ENCODE data around the gene SS18.
"Not testable (repeated sequence)": the region's sequence is repeated elsewhere in the genome, so short reads cannot be mapped to it uniquely, and the experiment has no call there.

SS18 gene

GRCh38 chr18:26090130-26091046, at the start of gene SS18:
Gene SS18 (minus strand): TSS chr18:26090613. CDS start chr18:26090569, 44 bp downstream.
- peak within 1 kb of the TSS; percentile 97 for H3K27ac ChIP-seq (ENCODE audit: low read depth, low read length)
- H3K36me3 ChIP-seq (ENCODE audit: control insufficient read depth, insufficient read depth, low read length): no peaks in the 10 kb centered on the region
- H3K9ac ChIP-seq (ENCODE audit: low read length): peak within 1 kb of the TSS; percentile 89
- H3K27me3 ChIP-seq (ENCODE audit: control insufficient read depth, insufficient read depth, low read length): no peaks in the 10 kb centered on the region
- peak within 1 kb of the TSS; percentile 93 for H3K4me3 ChIP-seq (ENCODE audit: low read length)
- peaks cover 13% of the 10 kb centered on the region for H3K4me1 ChIP-seq (ENCODE audit: control insufficient read depth, insufficient read depth, low read length)

GRCh38 chr18:26135548-26135947, 45.1 kb upstream of the SS18 start:
- Histone ChIP-seq H3K4me3 (ENCODE audit: low read length) (no peak overlapping the region), H3K27me3 (ENCODE audit: control insufficient read depth, insufficient read depth, low read length) (no peaks in the 10 kb centered on the region), H3K27ac (ENCODE audit: low read depth, low read length) (no peak overlapping the region), H3K4me1 (ENCODE audit: control insufficient read depth, insufficient read depth, low read length) (no peaks in the 10 kb centered on the region), H3K9ac (ENCODE audit: low read length) (no peak overlapping the region), H3K36me3 (ENCODE audit: control insufficient read depth, insufficient read depth, low read length) (no peaks in the 10 kb centered on the region)

DNA sequence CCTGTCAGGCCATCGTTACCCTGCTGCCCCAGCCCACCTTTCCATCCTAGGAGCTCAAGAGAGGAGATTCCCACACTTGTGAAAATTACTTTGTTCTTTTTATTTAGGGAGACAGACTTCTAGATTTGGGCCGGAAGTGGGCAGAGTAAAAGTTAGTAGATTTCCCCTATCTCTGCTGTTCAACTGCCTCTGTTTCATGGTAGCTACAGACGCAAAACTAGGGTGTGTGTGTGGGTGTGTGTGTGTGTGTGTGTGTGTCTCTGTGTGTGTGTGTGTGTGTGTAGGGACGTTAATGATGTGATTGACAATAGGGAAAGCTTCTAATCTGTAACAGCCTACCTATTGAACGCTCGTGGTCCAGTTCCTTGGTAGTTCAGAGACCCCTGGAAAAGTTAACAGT, 43.7 kb upstream of the SS18 start:
- no peaks in the 10 kb centered on the region for H3K36me3 ChIP-seq (ENCODE audit: control insufficient read depth, insufficient read depth, low read length)
- H3K4me1 ChIP-seq (ENCODE audit: control insufficient read depth, insufficient read depth, low read length): no peaks in the 10 kb centered on the region
- no peaks in the 10 kb centered on the region for H3K27me3 ChIP-seq (ENCODE audit: control insufficient read depth, insufficient read depth, low read length)
- H3K9ac ChIP-seq (ENCODE audit: low read length): no peak overlapping the region
- no peak overlapping the region for H3K4me3 ChIP-seq (ENCODE audit: low read length)
- H3K27ac ChIP-seq (ENCODE audit: low read depth, low read length): no peak overlapping the region

DNA sequence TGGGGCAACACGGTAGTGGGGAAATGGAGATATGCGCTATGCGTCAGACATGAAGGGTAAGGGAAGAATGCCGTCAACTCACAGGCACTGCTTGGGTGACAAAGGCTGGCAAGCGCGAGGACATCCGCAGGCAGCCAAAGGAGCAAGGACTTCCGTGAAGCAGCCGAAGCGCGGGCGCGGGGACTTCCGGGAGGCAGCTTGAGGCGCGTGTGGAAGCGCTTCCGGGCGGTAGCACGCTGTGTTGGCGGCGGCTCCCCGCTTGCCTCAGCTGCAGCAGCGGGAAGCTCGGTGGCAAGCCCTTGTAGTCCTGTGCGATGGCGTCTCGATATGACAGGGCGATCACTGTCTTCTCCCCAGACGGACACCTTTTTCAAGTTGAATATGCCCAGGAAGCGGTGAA, 43.2 kb upstream of the SS18 start, which contains the start of gene PSMA8:
Gene PSMA8 (plus strand): TSS at position 218 of the 400 bp plus-strand sequence. CDS start 97 bp downstream, at position 315.
- no peaks in the 10 kb centered on the region for H3K27me3 ChIP-seq (ENCODE audit: control insufficient read depth, insufficient read depth, low read length)
- no peaks in the 10 kb centered on the region for H3K4me1 ChIP-seq (ENCODE audit: control insufficient read depth, insufficient read depth, low read length)
- no peak within 1 kb of the TSS for H3K4me3 ChIP-seq (ENCODE audit: low read length)
- H3K9ac ChIP-seq (ENCODE audit: low read length): no peak within 1 kb of the TSS
- no peak within 1 kb of the TSS for H3K27ac ChIP-seq (ENCODE audit: low read depth, low read length)
- H3K36me3 ChIP-seq (ENCODE audit: control insufficient read depth, insufficient read depth, low read length): no peaks in the 10 kb centered on the region

- H3K27me3 ChIP-seq (ENCODE audit: control insufficient read depth, insufficient read depth, low read length); H3K4me1 ChIP-seq (ENCODE audit: control insufficient read depth, insufficient read depth, low read length); H3K4me3 ChIP-seq (ENCODE audit: low read length); H3K9ac ChIP-seq (ENCODE audit: low read length); H3K36me3 ChIP-seq (ENCODE audit: control insufficient read depth, insufficient read depth, low read length); H3K27ac ChIP-seq (ENCODE audit: low read depth, low read length): not testable (repeated sequence)
Observed at GRCh38 chr18:26128192-26128591, 37.8 kb upstream of the SS18 start.

GRCh38 chr18:26127786-26128185, 37.4 kb upstream of the SS18 start:
- Histone ChIP-seq H3K4me1 (ENCODE audit: control insufficient read depth, insufficient read depth, low read length) (no peaks in the 10 kb centered on the region), H3K27me3 (ENCODE audit: control insufficient read depth, insufficient read depth, low read length) (no peaks in the 10 kb centered on the region), H3K27ac (ENCODE audit: low read depth, low read length) (no peak overlapping the region), H3K9ac (ENCODE audit: low read length) (no peak overlapping the region), H3K36me3 (ENCODE audit: control insufficient read depth, insufficient read depth, low read length) (no peaks in the 10 kb centered on the region), H3K4me3 (ENCODE audit: low read length) (no peak overlapping the region)

- not testable (repeated sequence) for H3K27me3 ChIP-seq (ENCODE audit: control insufficient read depth, insufficient read depth, low read length); H3K4me3 ChIP-seq (ENCODE audit: low read length); H3K27ac ChIP-seq (ENCODE audit: low read depth, low read length); H3K4me1 ChIP-seq (ENCODE audit: control insufficient read depth, insufficient read depth, low read length); H3K9ac ChIP-seq (ENCODE audit: low read length); H3K36me3 ChIP-seq (ENCODE audit: control insufficient read depth, insufficient read depth, low read length)
Observed at GRCh38 chr18:26121994-26122393, 31.6 kb upstream of the SS18 start.

DNA sequence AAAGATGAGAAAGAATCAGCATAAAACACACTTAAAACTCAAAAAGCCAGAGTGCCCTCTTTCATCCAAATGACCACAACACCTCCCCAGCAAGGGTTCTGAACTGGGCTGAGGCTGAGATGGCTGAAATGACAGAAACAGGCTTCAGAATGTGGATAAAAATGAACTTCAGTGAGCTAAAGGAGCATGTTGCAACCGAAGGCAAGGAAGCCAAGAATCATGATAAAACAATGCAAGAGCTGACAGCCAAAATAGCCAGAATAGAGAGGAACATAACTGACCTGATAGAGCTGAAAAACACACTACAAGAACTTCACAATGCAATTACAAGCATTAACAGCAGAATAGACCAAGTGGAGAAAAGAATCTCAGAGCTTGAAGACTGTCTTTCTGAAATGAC, 31.1 kb upstream of the SS18 start:
- H3K36me3 ChIP-seq (ENCODE audit: control insufficient read depth, insufficient read depth, low read length): no peaks in the 10 kb centered on the region
- no peak overlapping the region for H3K9ac ChIP-seq (ENCODE audit: low read length)
- H3K4me1 ChIP-seq (ENCODE audit: control insufficient read depth, insufficient read depth, low read length): no peaks in the 10 kb centered on the region
- no peak overlapping the region for H3K27ac ChIP-seq (ENCODE audit: low read depth, low read length)
- H3K27me3 ChIP-seq (ENCODE audit: control insufficient read depth, insufficient read depth, low read length): no peaks in the 10 kb centered on the region
- H3K4me3 ChIP-seq (ENCODE audit: low read length): no peak overlapping the region

- no peaks in the 10 kb centered on the region for H3K27me3 ChIP-seq (ENCODE audit: control insufficient read depth, insufficient read depth, low read length)
Observed at GRCh38 chr18:26119246-26119645, 28.8 kb upstream of the SS18 start.

DNA sequence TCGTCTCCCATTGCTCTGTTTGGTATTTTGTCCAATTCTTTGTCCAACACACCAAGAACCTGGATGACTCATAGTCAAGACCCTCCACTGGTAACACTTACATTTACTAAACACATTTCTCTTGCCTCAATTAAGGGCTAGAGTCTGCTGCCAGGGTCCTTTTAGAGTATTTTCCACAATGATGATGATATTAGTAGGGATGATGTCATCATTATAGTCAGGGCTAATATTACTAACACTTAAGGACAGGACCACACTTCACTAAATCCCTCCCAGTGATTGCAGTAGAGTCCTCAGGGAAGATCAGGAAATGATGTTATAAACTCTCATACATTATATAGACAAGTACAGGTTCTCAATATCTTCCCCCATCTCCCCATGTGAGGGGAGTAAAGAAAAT, 13.6 kb upstream of the SS18 start:
- H3K27me3 ChIP-seq (ENCODE audit: control insufficient read depth, insufficient read depth, low read length): no peaks in the 10 kb centered on the region
- H3K4me1 ChIP-seq (ENCODE audit: control insufficient read depth, insufficient read depth, low read length): no peaks in the 10 kb centered on the region
- H3K4me3 ChIP-seq (ENCODE audit: low read length): no peak overlapping the region
- H3K36me3 ChIP-seq (ENCODE audit: control insufficient read depth, insufficient read depth, low read length): no peaks in the 10 kb centered on the region
- no peak overlapping the region for H3K27ac ChIP-seq (ENCODE audit: low read depth, low read length)
- H3K9ac ChIP-seq (ENCODE audit: low read length): no peak overlapping the region

More at GRCh38 chr18:26119246-26119645, 28.8 kb upstream of the SS18 start:
- Histone ChIP-seq H3K4me1 (ENCODE audit: control insufficient read depth, insufficient read depth, low read length) (no peaks in the 10 kb centered on the region), H3K36me3 (ENCODE audit: control insufficient read depth, insufficient read depth, low read length) (no peaks in the 10 kb centered on the region), H3K27ac (ENCODE audit: low read depth, low read length) (no peak overlapping the region), H3K9ac (ENCODE audit: low read length) (no peak overlapping the region), H3K4me3 (ENCODE audit: low read length) (no peak overlapping the region)

DNA sequence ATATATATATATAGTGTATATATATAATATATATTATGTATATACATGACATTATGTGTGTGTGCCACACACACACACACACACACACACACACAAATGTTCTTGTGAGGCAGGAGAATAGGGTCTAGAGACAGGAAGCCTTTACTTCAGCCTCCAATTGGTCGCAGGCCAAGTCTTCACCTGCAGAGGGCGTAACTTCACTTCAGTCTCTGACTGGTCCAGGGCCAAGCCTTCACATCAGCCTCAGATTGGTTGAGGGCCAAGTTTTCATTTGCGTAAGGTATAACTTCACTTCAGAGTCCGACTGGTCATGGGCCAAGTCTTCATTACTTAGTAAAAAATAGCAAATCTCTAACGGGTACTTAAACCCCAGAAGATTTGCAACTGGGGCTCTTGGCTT, 13.2 kb upstream of the SS18 start:
- no peaks in the 10 kb centered on the region for H3K27me3 ChIP-seq (ENCODE audit: control insufficient read depth, insufficient read depth, low read length)
- H3K4me3 ChIP-seq (ENCODE audit: low read length): no peak overlapping the region
- H3K36me3 ChIP-seq (ENCODE audit: control insufficient read depth, insufficient read depth, low read length): no peaks in the 10 kb centered on the region
- no peak overlapping the region for H3K27ac ChIP-seq (ENCODE audit: low read depth, low read length)
- no peaks in the 10 kb centered on the region for H3K4me1 ChIP-seq (ENCODE audit: control insufficient read depth, insufficient read depth, low read length)
- no peak overlapping the region for H3K9ac ChIP-seq (ENCODE audit: low read length)

- Histone ChIP-seq H3K36me3 (ENCODE audit: control insufficient read depth, insufficient read depth, low read length) (no peaks in the 10 kb centered on the region), H3K4me3 (ENCODE audit: low read length) (no peak overlapping the region)
Observed at GRCh38 chr18:26097563-26097962, 7.2 kb upstream of the SS18 start.

DNA sequence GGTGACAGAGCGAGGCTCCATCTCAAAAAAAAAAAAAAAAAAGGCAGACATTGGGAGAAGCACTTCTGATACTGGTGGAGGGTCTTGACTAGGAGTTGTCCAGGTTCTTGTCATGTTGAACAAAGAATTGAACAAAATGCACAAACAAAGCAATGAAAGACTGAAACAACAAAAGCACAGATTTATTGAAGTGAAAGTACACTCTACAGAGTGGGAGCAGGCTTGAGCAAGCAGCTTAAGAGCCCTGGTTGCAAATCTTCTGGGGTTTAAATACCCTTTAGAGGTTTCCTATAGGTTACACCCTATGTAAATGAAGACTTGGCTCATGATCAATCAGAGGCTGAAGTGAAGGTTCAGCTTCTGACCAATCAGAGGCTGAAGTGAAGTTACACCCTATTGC, 6.4 kb upstream of the SS18 start:
- Histone ChIP-seq H3K27ac (ENCODE audit: low read depth, low read length) (no peak overlapping the region), H3K4me1 (ENCODE audit: control insufficient read depth, insufficient read depth, low read length) (no peaks in the 10 kb centered on the region), H3K4me3 (ENCODE audit: low read length) (no peak overlapping the region), H3K27me3 (ENCODE audit: control insufficient read depth, insufficient read depth, low read length) (no peaks in the 10 kb centered on the region), H3K9ac (ENCODE audit: low read length) (no peak overlapping the region), H3K36me3 (ENCODE audit: control insufficient read depth, insufficient read depth, low read length) (no peaks in the 10 kb centered on the region)

More at GRCh38 chr18:26097563-26097962, 7.2 kb upstream of the SS18 start:
- H3K27ac ChIP-seq (ENCODE audit: low read depth, low read length): no peak overlapping the region
- no peaks in the 10 kb centered on the region for H3K27me3 ChIP-seq (ENCODE audit: control insufficient read depth, insufficient read depth, low read length)
- H3K9ac ChIP-seq (ENCODE audit: low read length): no peak overlapping the region
- no peaks in the 10 kb centered on the region for H3K4me1 ChIP-seq (ENCODE audit: control insufficient read depth, insufficient read depth, low read length)

Measured in rectal smooth muscle tissue (tissue), 1 donor.